H1 (cell line): ENCODE data around the gene CANT1.

Experiments used
- ATF3 ChIP-seq: IDR thresholded peaks from 2 replicates; pipeline ENCODE4 v1.6.1; 2011; ENCODE audit warnings: low read depth, mild to moderate bottlenecking, low read length; ENCODE audit not compliant: insufficient read depth
- CREB1 ChIP-seq: IDR thresholded peaks from 2 replicates; pipeline ENCODE4 v1.6.1; 2012; ENCODE audit warnings: inconsistent platforms
- CTCF ChIP-seq, 3 experiments: IDR thresholded peaks; 1 replicate in 2 of 3; 2 replicates in 1 of 3; pipeline versions ENCODE4 v1.5.1 to v1.6.1; 2011; ENCODE audit warnings: low read length in 3 of 3, mild to moderate bottlenecking in 3 of 3, inconsistent platforms in 2 of 3, low read depth in 1 of 3, moderate library complexity in 1 of 3; ENCODE audit not compliant: insufficient read depth in 1 of 3; ENCODE audit errors: control extremely low read depth in 1 of 3
- EGR1 ChIP-seq: IDR thresholded peaks from 2 replicates; pipeline ENCODE4 v1.6.1; 2011; ENCODE audit warnings: low read depth, low read length, borderline replicate concordance
- EP300 ChIP-seq, 2 experiments: IDR thresholded peaks; 1 replicate in 1 of 2; 2 replicates in 1 of 2; pipeline ENCODE4 v1.6.1; 2011 to 2012; ENCODE audit warnings: low read depth in 2 of 2, low read length in 2 of 2, mild to moderate bottlenecking in 2 of 2, borderline replicate concordance in 1 of 2, inconsistent platforms in 1 of 2, moderate library complexity in 1 of 2
- EZH2 ChIP-seq: fragments of 200-600 bp; sonication (generic); IDR thresholded peaks from 2 replicates; pipeline ENCODE4 v1.7.1; 2012; ENCODE audit warnings: low read depth, mild to moderate bottlenecking, moderate library complexity, low read length, inconsistent platforms; ENCODE audit not compliant: severe bottlenecking
- HDAC2 ChIP-seq, 2 experiments: fragments of 300-600 bp in 1 of 2; sonication (generic) in 1 of 2; IDR thresholded peaks; 2 replicates each; pipeline ENCODE4 v1.6.1; 2011 to 2012; ENCODE audit warnings: low read depth in 2 of 2, low read length in 2 of 2, mild to moderate bottlenecking in 2 of 2, moderate library complexity in 2 of 2, borderline replicate concordance in 1 of 2, inconsistent platforms in 1 of 2
- JUN ChIP-seq: IDR thresholded peaks from 2 replicates; pipeline ENCODE4 v1.6.1; 2011; ENCODE audit warnings: low read depth, mild to moderate bottlenecking, improper control_type of control experiment, low read length
- MAFK ChIP-seq: IDR thresholded peaks from 2 replicates; pipeline ENCODE4 v1.6.1; 2012; ENCODE audit warnings: low read depth, mild to moderate bottlenecking, improper control_type of control experiment, low read length
- POLR2A ChIP-seq, 2 experiments: IDR thresholded peaks; 1 replicate in 1 of 2; 2 replicates in 1 of 2; pipeline ENCODE4 v1.6.1; 2011; ENCODE audit warnings: low read depth in 2 of 2, low read length in 2 of 2, mild to moderate bottlenecking in 2 of 2; ENCODE audit errors: control extremely low read depth in 1 of 2
- POLR2AphosphoS5 ChIP-seq: IDR thresholded peaks from 2 replicates; pipeline ENCODE4 v1.6.1; 2011; ENCODE audit warnings: low read depth, low read length
- SIN3A ChIP-seq, 2 experiments: IDR thresholded peaks in 1 of 2; conservative IDR thresholded peaks in 1 of 2; 2 replicates each; pipeline ENCODE4 v1.6.1; 2011 to 2012; ENCODE audit warnings: low read length in 2 of 2, improper control_type of control experiment in 1 of 2, low read depth in 1 of 2, mild to moderate bottlenecking in 1 of 2
- USF2 ChIP-seq: IDR thresholded peaks from 2 replicates; pipeline ENCODE4 v1.6.1; 2011; ENCODE audit warnings: low read length, improper control_type of control experiment
- ZNF274 ChIP-seq: IDR thresholded peaks from 2 replicates; pipeline ENCODE4 v1.7.0; 2012; ENCODE audit warnings: low read length, borderline replicate concordance; ENCODE audit errors: extremely low read depth

GRCh38 chr17:78973196-78973595, 36.4 kb downstream of the CANT1 start:
- TF ChIP-seq ZNF274 (no peak), JUN (no peak), POLR2A (IDR thresholded peaks at IDR 0.05; ENCODE audit: control extremely low read depth in 1 of 2, low read depth in 2 of 2, low read length in 2 of 2) (no peak), CTCF (IDR thresholded peaks at IDR 0.05; ENCODE audit: control extremely low read depth in 1 of 3, insufficient read depth in 1 of 3, low read depth in 1 of 3, low read length in 3 of 3) (no peak), EZH2 (no peak), SIN3A (conservative IDR thresholded peaks at IDR 0.05 in 1 of 2, IDR thresholded peaks at IDR 0.05 in 1 of 2; ENCODE audit: low read depth in 1 of 2, low read length in 2 of 2) (no peak), CREB1 (no peak), MAFK (no peak), USF2 (no peak), EGR1 (no peak), EP300 (IDR thresholded peaks at IDR 0.05; ENCODE audit: borderline replicate concordance in 1 of 2, low read depth in 2 of 2, low read length in 2 of 2) (no peak), HDAC2 (IDR thresholded peaks at IDR 0.05; ENCODE audit: borderline replicate concordance in 1 of 2, low read depth in 2 of 2, low read length in 2 of 2) (no peak), POLR2AphosphoS5 (no peak), ATF3 (no peak)
